ENCODE measurements around the gene MAGEA9B. TPM values are rescaled to one million over a fixed set of nuclear protein-coding genes. Genes with fewer than 3 reads are reported as not detected.
"Not testable (repeated sequence)": the region's sequence is repeated elsewhere in the genome, so short reads cannot be mapped to it uniquely, and the experiment has no call there.

Gene MAGEA9B
- polyA plus RNA-seq, 1 experiment: not detected

DNA sequence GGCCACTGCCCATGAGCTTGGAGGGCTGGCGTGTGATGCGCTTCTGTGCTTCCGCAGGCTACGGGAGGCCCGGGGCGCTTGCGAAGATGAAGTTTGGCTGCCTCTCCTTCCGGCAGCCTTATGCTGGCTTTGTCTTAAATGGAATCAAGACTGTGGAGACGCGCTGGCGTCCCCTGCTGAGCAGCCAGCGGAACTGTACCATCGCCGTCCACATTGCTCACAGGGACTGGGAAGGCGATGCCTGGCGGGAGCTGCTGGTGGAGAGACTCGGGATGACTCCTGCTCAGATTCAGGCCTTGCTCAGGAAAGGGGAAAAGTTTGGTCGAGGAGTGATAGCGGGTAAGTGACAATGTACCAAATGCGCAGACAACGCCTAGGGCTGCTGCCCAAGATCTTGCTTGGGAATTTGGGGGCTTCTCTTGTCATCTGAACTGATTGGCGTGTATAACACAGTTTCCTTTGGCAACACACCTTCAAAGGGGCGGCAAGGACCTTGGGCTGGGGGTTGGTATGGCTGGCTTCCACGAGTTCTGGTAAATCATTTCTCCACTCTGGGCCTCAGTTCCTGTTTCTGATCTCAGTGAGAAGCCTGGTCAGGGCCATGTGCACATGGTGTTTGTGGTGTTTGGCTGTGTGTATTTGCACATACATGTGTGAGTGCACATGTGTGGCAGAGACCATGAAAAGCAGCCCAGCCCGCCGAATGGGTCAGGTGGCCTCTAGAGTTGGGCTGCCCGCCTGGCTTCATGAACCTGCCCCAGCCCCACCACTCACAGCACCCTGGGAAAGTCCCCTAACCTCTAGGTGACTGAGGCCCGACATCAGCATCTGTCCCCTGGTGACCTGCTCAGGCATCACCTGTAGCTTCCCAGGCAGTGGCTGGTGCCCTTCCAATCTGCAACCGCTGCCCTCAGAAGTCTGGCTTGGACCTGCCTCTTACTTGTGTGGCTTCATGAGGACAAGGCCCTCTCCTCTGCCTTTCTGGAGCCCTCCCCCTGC, 41.4 kb downstream of the MAGEA9B start:
- POLR2A ChIA-PET; DNase-seq (ENCODE audit: low read depth, low spot score); H3K27me3 ChIP-seq (ENCODE audit: control insufficient read depth, insufficient read depth, low read length); H3K4me3 ChIP-seq (ENCODE audit: low read depth, low read length); H3K9me3 ChIP-seq (ENCODE audit: control insufficient read depth, insufficient read depth, low read length); H3K27ac ChIP-seq (ENCODE audit: low read depth, low read length); CTCF ChIA-PET: not testable (repeated sequence)

DNA sequence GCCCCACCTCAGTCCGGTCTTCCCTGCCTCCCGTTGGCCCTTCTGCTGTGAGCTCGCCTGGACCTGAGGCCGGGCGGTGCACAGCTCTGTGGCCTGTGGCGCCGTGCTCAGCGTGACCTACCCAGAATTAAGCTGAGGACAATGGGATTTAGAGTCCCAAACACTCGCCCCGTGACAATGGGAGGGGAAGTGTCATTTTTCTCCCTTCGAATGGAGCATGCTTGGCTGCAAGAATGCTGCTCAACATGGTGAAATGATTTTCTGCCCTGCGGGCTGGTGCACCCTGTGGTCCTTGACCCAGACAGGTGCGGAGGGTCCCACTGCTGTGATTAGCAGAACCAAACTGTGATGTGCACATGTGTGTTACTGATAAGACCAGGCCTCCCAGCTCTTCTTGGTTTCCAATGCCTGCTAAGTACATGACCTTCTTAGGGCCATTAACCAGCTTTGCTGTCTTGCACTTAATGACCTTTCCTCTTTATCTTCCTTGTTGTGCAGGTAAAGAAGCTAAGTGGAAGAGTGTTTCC, 45.7 kb downstream of the MAGEA9B start:
- DNase-seq (ENCODE audit: low read depth, low spot score): no peak
- Histone ChIP-seq H3K4me3 (ENCODE audit: low read depth, low read length) (peak overlapping the region; percentile 83), H3K27me3 (ENCODE audit: control insufficient read depth, insufficient read depth, low read length) (no peaks in the 10 kb centered on the region), H3K9me3 (ENCODE audit: control insufficient read depth, insufficient read depth, low read length) (no peaks in the 10 kb centered on the region), H3K27ac (ENCODE audit: low read depth, low read length) (peak overlapping the region; percentile 98)
- ChIA-PET CTCF (no interaction called here), POLR2A (no interaction called here)
- TF ChIP-seq, protein P1, sequence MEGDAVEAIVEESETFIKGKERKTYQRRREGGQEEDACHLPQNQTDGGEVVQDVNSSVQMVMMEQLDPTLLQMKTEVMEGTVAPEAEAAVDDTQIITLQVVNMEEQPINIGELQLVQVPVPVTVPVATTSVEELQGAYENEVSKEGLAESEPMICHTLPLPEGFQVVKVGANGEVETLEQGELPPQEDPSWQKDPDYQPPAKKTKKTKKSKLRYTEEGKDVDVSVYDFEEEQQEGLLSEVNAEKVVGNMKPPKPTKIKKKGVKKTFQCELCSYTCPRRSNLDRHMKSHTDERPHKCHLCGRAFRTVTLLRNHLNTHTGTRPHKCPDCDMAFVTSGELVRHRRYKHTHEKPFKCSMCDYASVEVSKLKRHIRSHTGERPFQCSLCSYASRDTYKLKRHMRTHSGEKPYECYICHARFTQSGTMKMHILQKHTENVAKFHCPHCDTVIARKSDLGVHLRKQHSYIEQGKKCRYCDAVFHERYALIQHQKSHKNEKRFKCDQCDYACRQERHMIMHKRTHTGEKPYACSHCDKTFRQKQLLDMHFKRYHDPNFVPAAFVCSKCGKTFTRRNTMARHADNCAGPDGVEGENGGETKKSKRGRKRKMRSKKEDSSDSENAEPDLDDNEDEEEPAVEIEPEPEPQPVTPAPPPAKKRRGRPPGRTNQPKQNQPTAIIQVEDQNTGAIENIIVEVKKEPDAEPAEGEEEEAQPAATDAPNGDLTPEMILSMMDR (IDR thresholded peaks at IDR 0.05; ENCODE audit: low read depth, low read length): no peak

DNA sequence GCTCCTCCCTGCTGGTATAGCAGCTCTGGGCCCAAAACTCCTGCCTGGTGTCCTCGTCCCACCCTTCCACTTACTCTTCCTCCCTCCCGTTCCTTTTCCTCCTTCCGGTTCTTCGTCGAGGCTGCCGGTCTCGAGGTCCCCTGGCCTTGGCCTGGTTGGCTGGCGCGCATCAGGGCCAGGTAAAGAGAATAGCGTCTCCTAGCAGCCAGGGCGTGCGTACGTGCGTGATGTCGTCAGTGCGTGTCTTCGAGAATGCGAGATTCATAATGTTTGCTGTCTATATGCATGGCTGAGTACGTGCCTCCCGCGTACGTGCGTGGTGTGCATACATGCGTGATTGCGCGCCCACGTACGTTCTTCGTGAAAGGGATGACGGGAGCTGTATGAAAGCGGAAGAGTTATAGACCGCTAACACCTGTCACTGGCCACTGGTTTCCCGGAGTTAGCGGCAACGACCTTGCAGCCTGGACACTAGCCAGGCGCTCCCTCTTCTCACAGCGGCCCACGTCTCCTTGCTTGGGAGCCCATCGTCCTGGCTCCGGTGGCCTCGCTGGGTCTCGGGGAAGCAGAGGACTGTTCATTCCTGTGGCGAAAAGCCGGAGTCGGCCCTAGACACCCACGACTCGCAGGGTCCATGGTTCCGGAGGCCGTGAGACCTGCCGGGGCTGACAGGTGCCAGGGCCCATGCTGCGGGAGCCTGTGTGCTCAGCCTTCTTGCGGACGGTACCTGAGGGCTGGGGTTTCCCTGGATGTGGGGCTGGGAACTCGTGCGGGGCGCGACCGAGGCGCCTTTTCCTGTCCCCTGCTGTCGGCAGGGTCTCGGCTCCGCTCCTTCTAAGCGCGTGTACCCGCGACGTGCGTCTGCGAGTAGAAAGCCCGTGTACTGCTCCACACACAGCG, 46.4 kb downstream of the MAGEA9B start, which contains the start of gene EOLA1:
Gene EOLA1 (plus strand): TSS at position 392 of the 900 bp plus-strand sequence. CDS start 4,619 bp downstream, outside the sequence.
- ChIA-PET CTCF (interaction anchor here (0.7 to 2.5 kb wide), 4 partner anchors 14 to 1653 kb away, joined by 3 to 8 read pairs (median 6); no protein-coding TSS in a partner anchor), POLR2A (interaction anchor here (0.9 to 1.4 kb wide), 4 partner anchors 30 to 398 kb away, joined by 3 to 8 read pairs (median 5); partner anchors contain the start of gene IDS)
- Histone ChIP-seq H3K9me3 (ENCODE audit: control insufficient read depth, insufficient read depth, low read length) (no peaks in the 10 kb centered on the region), H3K27me3 (ENCODE audit: control insufficient read depth, insufficient read depth, low read length) (no peaks in the 10 kb centered on the region), H3K27ac (ENCODE audit: low read depth, low read length) (peak within 1 kb of the TSS; percentile 98), H3K4me3 (ENCODE audit: low read depth, low read length) (peak within 1 kb of the TSS; percentile 83)
- TF ChIP-seq, protein P1 (IDR thresholded peaks at IDR 0.05; ENCODE audit: low read depth, low read length): no peak
- peak; percentile 92 for DNase-seq (ENCODE audit: low read depth, low spot score)

DNA sequence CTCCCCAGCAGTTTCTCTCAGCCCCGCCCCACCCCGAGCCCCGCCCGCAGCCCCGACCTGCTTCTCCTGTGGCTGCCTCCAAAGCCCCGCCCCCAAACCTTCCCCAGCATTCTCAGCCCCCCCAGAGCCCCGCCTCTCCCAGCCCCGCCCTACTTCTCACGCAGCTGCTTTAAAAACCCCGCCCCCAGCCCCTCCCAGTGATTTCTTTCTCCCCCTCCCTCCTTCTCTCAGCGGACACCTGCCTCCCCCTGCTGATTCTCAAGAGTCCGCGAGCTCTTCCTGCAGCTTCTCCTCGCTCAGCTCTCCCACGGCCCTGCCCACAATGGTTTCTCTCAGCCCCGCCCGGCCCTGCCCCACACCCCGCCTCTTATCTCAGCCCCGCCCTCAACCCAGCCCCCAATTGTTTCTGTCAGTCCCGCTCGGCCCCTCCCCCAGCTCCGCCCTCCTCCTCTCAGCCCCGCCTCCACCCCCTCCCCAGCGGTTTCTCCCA, 47.1 kb downstream of the MAGEA9B start:
- Histone ChIP-seq H3K27me3 (ENCODE audit: control insufficient read depth, insufficient read depth, low read length) (no peaks in the 10 kb centered on the region), H3K27ac (ENCODE audit: low read depth, low read length) (peak overlapping the region; percentile 98), H3K4me3 (ENCODE audit: low read depth, low read length) (peak overlapping the region; percentile 83), H3K9me3 (ENCODE audit: control insufficient read depth, insufficient read depth, low read length) (no peaks in the 10 kb centered on the region)
- CTCF ChIA-PET: interaction anchor here (0.7 to 2.5 kb wide), 5 partner anchors 11 to 1653 kb away, joined by 3 to 8 read pairs (median 6); no protein-coding TSS in a partner anchor
- POLR2A ChIA-PET: interaction anchor here (0.9 to 1.4 kb wide), 4 partner anchors 30 to 399 kb away, joined by 3 to 8 read pairs (median 5); partner anchors contain the start of gene IDS
- peak; percentile 75 for DNase-seq (ENCODE audit: low read depth, low spot score)
- TF ChIP-seq, protein P1 (IDR thresholded peaks at IDR 0.05; ENCODE audit: low read depth, low read length): no peak
